IMR-90 (cell line): ENCODE data around the gene OSBPL1A. TPM values are rescaled to one million over a fixed set of nuclear protein-coding genes. Genes with fewer than 3 reads are reported as not detected.

Source experiments
- ATAC-seq: fragments of 200-7000 bp; cut with Tn5 transposase; 2 replicates; pipeline ENCODE4 v1.9.1; 2020; ENCODE audit warnings: low read depth, mild to moderate bottlenecking, moderate library complexity
- BruUV-seq: library from RNA; stranded (reverse); fragments of 400-500 nt; replicated peaks from 2 replicates; lab custom pipeline; 2021; lab: Mats Ljungman, UMichigan
- CTCF ChIA-PET: fragments of 300-600 bp; formaldehyde crosslinking; extraction: SDS; loops from one replicate; lab custom pipeline; 2021; ENCODE audit warnings: antibody characterized with exemption; lab: Yijun Ruan, JAX
- POLR2A ChIA-PET: fragments of 300-600 bp; sonication (Branson Sonifier 250); formaldehyde crosslinking; loops from one replicate; lab custom pipeline; 2022; ENCODE audit warnings: antibody characterized with exemption; ENCODE audit not compliant: unreplicated experiment; lab: Charles Lee
- DNase-seq: peaks from one replicate; pipeline ENCODE4 v3.0.0; 2013
- H2AFZ ChIP-seq: replicated peaks from 2 replicates; pipeline ENCODE3; 2013; ENCODE audit warnings: low read length, mild to moderate bottlenecking; ENCODE audit not compliant: poor library complexity
- H2AK5ac ChIP-seq: 2 replicates; pipeline ENCODE4 v1.6.1; 2013; ENCODE audit warnings: low read depth, low read length, inconsistent platforms
- H2AK9ac ChIP-seq: replicated peaks from 2 replicates; pipeline ENCODE3; 2013; ENCODE audit warnings: mild to moderate bottlenecking, low read depth, low read length, moderate library complexity; ENCODE audit not compliant: poor library complexity
- H2BK120ac ChIP-seq: 2 replicates; pipeline ENCODE4 v1.6.1; 2013; ENCODE audit warnings: low read depth, low read length, inconsistent platforms
- H2BK15ac ChIP-seq: 3 replicates; pipeline ENCODE4 v1.6.1; 2013; ENCODE audit warnings: low read depth, low read length, inconsistent platforms
- H2BK20ac ChIP-seq: 2 replicates; pipeline ENCODE4 v1.6.1; 2013; ENCODE audit warnings: low read depth, mild to moderate bottlenecking, inconsistent platforms, low read length, moderate library complexity
- H2BK5ac ChIP-seq: 2 replicates; pipeline ENCODE4 v1.6.1; 2013; ENCODE audit warnings: mild to moderate bottlenecking, low read depth, low read length, inconsistent platforms; ENCODE audit not compliant: poor library complexity, severe bottlenecking
- H3K14ac ChIP-seq: replicated peaks from 2 replicates; pipeline ENCODE4 v1.6.1; 2013; ENCODE audit warnings: low read depth, low read length, inconsistent platforms
- H3K18ac ChIP-seq: 2 replicates; pipeline ENCODE4 v1.6.1; 2013; ENCODE audit warnings: low read depth, low read length, control low read depth
- H3K23ac ChIP-seq: 2 replicates; pipeline ENCODE4 v1.6.1; 2013; ENCODE audit warnings: low read depth, low read length, inconsistent platforms
- H3K27ac ChIP-seq: 2 replicates; pipeline ENCODE4 v1.5.1; 2013; ENCODE audit warnings: mild to moderate bottlenecking, control low read depth, low read length; ENCODE audit not compliant: insufficient read depth
- H3K27me3 ChIP-seq: 2 replicates; pipeline ENCODE4 v1.6.1; 2013; ENCODE audit warnings: low read length; ENCODE audit not compliant: control insufficient read depth, insufficient read depth
- H3K36me3 ChIP-seq: 2 replicates; pipeline ENCODE4 v1.6.1; 2013; ENCODE audit warnings: low read length, mixed read lengths; ENCODE audit not compliant: control insufficient read depth, insufficient read depth
- H3K4ac ChIP-seq: 2 replicates; pipeline ENCODE4 v1.6.1; 2013; ENCODE audit warnings: low read depth, low read length, inconsistent platforms
- H3K4me1 ChIP-seq: 2 replicates; pipeline ENCODE4 v1.6.1; 2013; ENCODE audit warnings: low read length, mixed read lengths; ENCODE audit not compliant: control insufficient read depth, insufficient read depth
- H3K4me2 ChIP-seq: 2 replicates; pipeline ENCODE4 v1.6.1; 2013; ENCODE audit warnings: low read depth, mild to moderate bottlenecking, control low read depth, low read length, moderate library complexity
- H3K4me3 ChIP-seq: 2 replicates; pipeline ENCODE4 v1.5.1; 2013; ENCODE audit warnings: low read depth, mild to moderate bottlenecking, control low read depth, low read length, moderate library complexity; ENCODE audit not compliant: insufficient read depth
- H3K56ac ChIP-seq: 2 replicates; pipeline ENCODE4 v1.6.1; 2013; ENCODE audit warnings: low read length, inconsistent platforms; ENCODE audit not compliant: insufficient read depth; ENCODE audit errors: extremely low read depth
- H3K79me1 ChIP-seq, 2 experiments: 2 replicates each; pipeline ENCODE4 v1.6.1; 2013; ENCODE audit warnings: low read length in 2 of 2, inconsistent platforms in 1 of 2, low read depth in 1 of 2
- H3K9ac ChIP-seq: 2 replicates; pipeline ENCODE4 v1.6.1; 2013; ENCODE audit warnings: low read depth, low read length, control low read depth
- H3K9me1 ChIP-seq: 2 replicates; pipeline ENCODE4 v1.6.1; 2013; ENCODE audit warnings: low read length, inconsistent platforms; ENCODE audit not compliant: insufficient read depth
- H3K9me3 ChIP-seq: 2 replicates; pipeline ENCODE4 v1.6.1; 2013; ENCODE audit warnings: low read length; ENCODE audit not compliant: control insufficient read depth, insufficient read depth
- H4K20me1 ChIP-seq: 2 replicates; pipeline ENCODE4 v1.6.1; 2013; ENCODE audit warnings: low read length, inconsistent platforms; ENCODE audit not compliant: insufficient read depth
- H4K5ac ChIP-seq: 2 replicates; pipeline ENCODE4 v1.6.1; 2013; ENCODE audit warnings: mild to moderate bottlenecking, low read depth, low read length, control low read depth
- H4K8ac ChIP-seq, 2 experiments: 2 replicates each; pipeline ENCODE4 v1.6.1; 2013; ENCODE audit warnings: low read depth in 2 of 2, low read length in 2 of 2, control low read depth in 1 of 2, inconsistent platforms in 1 of 2
- H4K91ac ChIP-seq: 2 replicates; pipeline ENCODE4 v1.6.1; 2013; ENCODE audit warnings: low read depth, low read length, inconsistent platforms; ENCODE audit not compliant: insufficient read depth
- BHLHE40 ChIP-seq: fragments of 150-350 bp; IDR thresholded peaks from 2 replicates; pipeline ENCODE4 v1.6.1; 2016; ENCODE audit warnings: mild to moderate bottlenecking, low read depth, low read length
- MAZ ChIP-seq: IDR thresholded peaks from 2 replicates; pipeline ENCODE4 v1.6.1; 2012; ENCODE audit warnings: low read depth, mild to moderate bottlenecking, low read length, improper control_type of control experiment, moderate library complexity, borderline replicate concordance
- MXI1 ChIP-seq: IDR thresholded peaks from 2 replicates; pipeline ENCODE4 v1.6.1; 2012; ENCODE audit warnings: low read depth, mild to moderate bottlenecking, low read length, moderate library complexity, borderline replicate concordance
- NFE2L2 ChIP-seq: fragments of 150-350 bp; IDR thresholded peaks from 2 replicates; pipeline ENCODE4 v1.6.1; 2016; ENCODE audit warnings: low read depth, mild to moderate bottlenecking, low read length
- POLR2A ChIP-seq: IDR thresholded peaks from 2 replicates; pipeline ENCODE4 v1.6.1; 2012; ENCODE audit warnings: mild to moderate bottlenecking, low read depth, low read length
- RAD21 ChIP-seq: IDR thresholded peaks from 2 replicates; pipeline ENCODE4 v1.6.1; 2012; ENCODE audit warnings: low read length, improper control_type of control experiment
- RFX5 ChIP-seq: IDR thresholded peaks from 2 replicates; pipeline ENCODE4 v1.8.0; 2012; ENCODE audit warnings: low read depth, mild to moderate bottlenecking, low read length, moderate library complexity
- WGBS, 2 experiments: methylation state at CpG; one replicate each; pipeline versions ENCODE4 v1.1.5 to v1.1.7; 2013; ENCODE audit warnings: missing lambda C conversion rate in 2 of 2; ENCODE audit not compliant: insufficient read length in 1 of 2; ENCODE audit errors: extremely low coverage in 2 of 2; 5-methylcytosine and 5-hydroxymethylcytosine counted together
- dilution Hi-C: fragments of 300-500 bp; cut with HindIII; formaldehyde crosslinking; loops from one replicate; pipeline ENCODE4 v1.14.3; 2018; ENCODE audit warnings: low sequenced_read_pairs; ENCODE audit not compliant: unreplicated experiment
- in situ Hi-C: fragments of 300-500 bp; cut with MboI; formaldehyde crosslinking; loops from 3 replicates; pipeline ENCODE4 v1.14.3; 2019; ENCODE audit warnings: low sequenced_read_pairs, inconsistent platforms, mixed read lengths
- intact Hi-C: fragments of 100-400 bp; cut with micrococcal nuclease; formaldehyde crosslinking; loops from 2 replicates; pipeline ENCODE4 v1.10.0; 2022
- polyA plus RNA-seq, 3 experiments: library from polyadenylated mRNA; depleted of rRNA; stranded (reverse); fragments of >200 nt; gene quantifications; 2 replicates each; pipeline ENCODE4 v1.2.3, GENCODE V29; 2012; ENCODE audit warnings: low replicate concordance in 1 of 3
- total RNA-seq: library from RNA; depleted of rRNA; stranded (reverse); fragments of >200 nt; gene quantifications from 2 replicates; pipeline ENCODE4 v1.2.3, GENCODE V29; 2012
- TF ChIP-seq, protein P1 (sequence below): conservative IDR thresholded peaks from 2 replicates; pipeline ENCODE4 v1.5.1; 2012; ENCODE audit warnings: mild to moderate bottlenecking, low read depth, low read length, improper control_type of control experiment
- TF ChIP-seq, protein P2 (sequence below): fragments of 150-350 bp; IDR thresholded peaks from 2 replicates; pipeline ENCODE4 v1.6.1; 2016; ENCODE audit warnings: low read depth, mild to moderate bottlenecking, low read length, moderate library complexity, borderline replicate concordance
- TF ChIP-seq, protein P3 (sequence below): fragments of 150-350 bp; IDR thresholded peaks from 2 replicates; pipeline ENCODE4 v1.6.1; 2017; ENCODE audit warnings: mild to moderate bottlenecking, antibody characterized with exemption, low read length, low read depth

Gene OSBPL1A
- total and polyA plus RNA-seq, 2 of the 4 experiments (the other 2 are of a cell fraction), result 29.4 to 70.4 TPM

DNA sequence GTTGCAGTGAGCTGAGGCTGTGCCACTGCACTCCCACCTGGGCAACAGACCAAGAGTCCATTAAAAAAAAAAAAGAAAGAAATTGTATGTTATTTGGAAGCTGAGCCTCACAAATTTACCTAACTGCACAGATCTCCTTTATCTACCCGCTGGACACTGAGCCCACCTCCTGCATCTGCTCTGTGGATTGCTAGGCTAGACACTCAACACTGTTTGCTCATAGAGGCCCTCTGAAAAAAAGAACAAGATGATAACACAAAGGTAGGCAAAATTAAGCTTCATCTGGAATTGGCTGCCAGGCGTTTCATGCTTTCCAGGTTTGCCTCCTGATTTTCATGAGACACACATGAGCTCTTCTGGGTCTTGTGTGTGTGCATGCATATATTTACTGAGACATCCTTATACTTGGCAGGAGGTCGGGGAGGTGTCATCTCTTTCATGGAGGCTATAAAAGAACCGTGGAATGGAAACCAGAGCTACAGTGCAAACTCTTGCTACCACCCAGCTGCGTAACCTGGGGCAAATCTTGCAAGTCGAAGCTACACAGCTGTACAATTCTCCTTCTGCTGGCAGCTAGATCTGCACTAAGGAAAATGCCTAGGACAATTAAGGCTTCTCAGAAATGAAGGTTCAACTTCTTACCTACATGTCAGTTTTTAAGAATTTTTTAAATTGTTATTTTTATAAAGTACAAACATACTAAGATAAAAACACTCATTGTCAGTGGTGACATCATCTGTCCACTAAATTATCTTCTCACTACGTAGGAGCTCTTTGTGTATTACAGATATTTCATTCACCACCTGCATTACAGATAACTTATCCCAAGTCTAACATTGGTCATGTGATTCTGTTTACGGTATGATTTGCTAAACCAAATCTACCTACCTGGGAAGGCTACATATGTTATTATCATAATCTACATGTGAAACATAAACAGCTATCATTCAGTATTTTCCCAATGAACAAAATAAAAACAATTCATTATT, 195.6 kb downstream of the OSBPL1A start (continued):
- TF ChIP-seq MXI1 (no peak), RFX5 (no peak)

DNA sequence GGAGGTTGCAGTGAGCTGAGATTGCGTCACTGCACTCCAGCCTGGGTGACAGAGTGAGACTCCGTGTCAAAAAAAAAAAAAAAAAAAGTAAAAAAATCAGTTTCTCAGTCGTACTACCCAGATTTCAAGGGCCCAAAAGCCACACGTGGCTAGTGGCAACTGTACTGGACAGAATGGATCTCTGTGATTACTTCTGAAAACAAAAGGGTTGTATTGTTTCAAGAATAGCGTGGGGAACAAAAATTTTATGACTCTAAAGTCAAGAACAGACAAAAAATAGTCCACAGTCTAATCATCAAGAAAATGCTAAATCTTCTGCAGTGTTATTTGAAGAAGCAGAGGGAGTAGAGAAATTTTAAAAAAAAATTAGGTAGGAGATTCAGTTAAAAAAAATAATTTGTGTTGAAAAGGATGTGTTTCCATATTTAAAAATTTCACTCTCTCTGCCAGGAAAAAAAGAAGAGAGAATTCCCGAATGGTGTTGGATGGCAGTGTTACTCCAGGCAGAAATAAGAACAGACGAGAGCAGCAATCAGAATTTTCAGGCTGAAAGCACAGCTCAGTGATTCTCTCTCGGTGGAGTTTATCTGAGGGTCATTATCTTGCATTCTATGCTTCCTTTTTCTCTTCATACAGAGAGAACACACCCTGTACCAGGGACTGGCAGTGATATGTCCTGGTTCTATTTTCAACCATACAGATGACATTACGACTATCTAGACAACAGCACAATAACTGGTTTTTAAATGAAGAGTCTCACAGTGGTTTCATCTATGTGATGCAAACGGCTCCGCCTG, 196.9 kb downstream of the OSBPL1A start:
- H3K27ac ChIP-seq, result no peak overlapping the region
- ATAC-seq (no peak), DNase-seq (no peak)
- H3K23ac ChIP-seq, result no peak overlapping the region
- peaks cover 10% of the 10 kb centered on the region for H3K9me1 ChIP-seq
- peaks cover 10% of the 10 kb centered on the region for H4K20me1 ChIP-seq
- H3K36me3 ChIP-seq, result no peaks in the 10 kb centered on the region; the same call in 1 of the 2 replicates
- no peak overlapping the region for H2AK5ac ChIP-seq
- BruUV-seq, result no TSS peak
- no peak overlapping the region for H2AFZ ChIP-seq
- H2BK120ac ChIP-seq, result no peak overlapping the region
- no peak overlapping the region for H3K9ac ChIP-seq
- no peak overlapping the region for H3K14ac ChIP-seq
- H3K4me1 ChIP-seq, result peaks cover 5% of the 10 kb centered on the region
- H3K79me1 ChIP-seq, result peaks cover 6 to 14% of the 10 kb centered on the region in 2 experiments; a peak in 3 of 4 replicates
- no peak overlapping the region for H4K91ac ChIP-seq
- in situ Hi-C loops (no loop called here), dilution Hi-C loops (no loop called here), intact Hi-C loops (no loop called here)
- no peak overlapping the region for H3K18ac ChIP-seq
- H3K4me2 ChIP-seq, result no peak overlapping the region
- ChIA-PET CTCF (no interaction called here), POLR2A (no interaction called here)
- no peak overlapping the region for H2BK20ac ChIP-seq
- WGBS, 2 experiments, result no CpG with 5 or more reads among the region's 11 CpGs
- no peak overlapping the region for H2BK5ac ChIP-seq
- H4K8ac ChIP-seq, result no peak overlapping the region
- H3K56ac ChIP-seq, result no peak overlapping the region
- H2AK9ac ChIP-seq, result no peak overlapping the region
- no peak overlapping the region for H2BK15ac ChIP-seq
- H3K9me3 ChIP-seq, result no peaks in the 10 kb centered on the region
- no peaks in the 10 kb centered on the region for H3K27me3 ChIP-seq
- H3K4ac ChIP-seq, result no peak overlapping the region
- H3K4me3 ChIP-seq, result no peak overlapping the region
- no peak overlapping the region for H4K5ac ChIP-seq
- TF ChIP-seq NFE2L2 (no peak), RAD21 (no peak), BHLHE40 (no peak), POLR2A (no peak), RFX5 (no peak), MAZ (no peak)
- TF ChIP-seq, protein P1, sequence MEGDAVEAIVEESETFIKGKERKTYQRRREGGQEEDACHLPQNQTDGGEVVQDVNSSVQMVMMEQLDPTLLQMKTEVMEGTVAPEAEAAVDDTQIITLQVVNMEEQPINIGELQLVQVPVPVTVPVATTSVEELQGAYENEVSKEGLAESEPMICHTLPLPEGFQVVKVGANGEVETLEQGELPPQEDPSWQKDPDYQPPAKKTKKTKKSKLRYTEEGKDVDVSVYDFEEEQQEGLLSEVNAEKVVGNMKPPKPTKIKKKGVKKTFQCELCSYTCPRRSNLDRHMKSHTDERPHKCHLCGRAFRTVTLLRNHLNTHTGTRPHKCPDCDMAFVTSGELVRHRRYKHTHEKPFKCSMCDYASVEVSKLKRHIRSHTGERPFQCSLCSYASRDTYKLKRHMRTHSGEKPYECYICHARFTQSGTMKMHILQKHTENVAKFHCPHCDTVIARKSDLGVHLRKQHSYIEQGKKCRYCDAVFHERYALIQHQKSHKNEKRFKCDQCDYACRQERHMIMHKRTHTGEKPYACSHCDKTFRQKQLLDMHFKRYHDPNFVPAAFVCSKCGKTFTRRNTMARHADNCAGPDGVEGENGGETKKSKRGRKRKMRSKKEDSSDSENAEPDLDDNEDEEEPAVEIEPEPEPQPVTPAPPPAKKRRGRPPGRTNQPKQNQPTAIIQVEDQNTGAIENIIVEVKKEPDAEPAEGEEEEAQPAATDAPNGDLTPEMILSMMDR, result no peak
- TF ChIP-seq, protein P2, sequence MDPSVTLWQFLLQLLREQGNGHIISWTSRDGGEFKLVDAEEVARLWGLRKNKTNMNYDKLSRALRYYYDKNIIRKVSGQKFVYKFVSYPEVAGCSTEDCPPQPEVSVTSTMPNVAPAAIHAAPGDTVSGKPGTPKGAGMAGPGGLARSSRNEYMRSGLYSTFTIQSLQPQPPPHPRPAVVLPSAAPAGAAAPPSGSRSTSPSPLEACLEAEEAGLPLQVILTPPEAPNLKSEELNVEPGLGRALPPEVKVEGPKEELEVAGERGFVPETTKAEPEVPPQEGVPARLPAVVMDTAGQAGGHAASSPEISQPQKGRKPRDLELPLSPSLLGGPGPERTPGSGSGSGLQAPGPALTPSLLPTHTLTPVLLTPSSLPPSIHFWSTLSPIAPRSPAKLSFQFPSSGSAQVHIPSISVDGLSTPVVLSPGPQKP, result no peak
- TF ChIP-seq, protein P3, sequence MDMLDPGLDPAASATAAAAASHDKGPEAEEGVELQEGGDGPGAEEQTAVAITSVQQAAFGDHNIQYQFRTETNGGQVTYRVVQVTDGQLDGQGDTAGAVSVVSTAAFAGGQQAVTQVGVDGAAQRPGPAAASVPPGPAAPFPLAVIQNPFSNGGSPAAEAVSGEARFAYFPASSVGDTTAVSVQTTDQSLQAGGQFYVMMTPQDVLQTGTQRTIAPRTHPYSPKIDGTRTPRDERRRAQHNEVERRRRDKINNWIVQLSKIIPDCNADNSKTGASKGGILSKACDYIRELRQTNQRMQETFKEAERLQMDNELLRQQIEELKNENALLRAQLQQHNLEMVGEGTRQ, result no peak
